Fibroblast of upper back skin (primary cell): Measurements from ENCODE around the gene SNF8.
"Not testable (repeated sequence)": the region's sequence is repeated elsewhere in the genome, so short reads cannot be mapped to it uniquely, and the experiment has no call there.

ENCODE experiments used
- DNase-seq: peaks from one replicate; pipeline ENCODE4 v3.0.0-alpha.2; 2013

SNF8 gene, protein sequence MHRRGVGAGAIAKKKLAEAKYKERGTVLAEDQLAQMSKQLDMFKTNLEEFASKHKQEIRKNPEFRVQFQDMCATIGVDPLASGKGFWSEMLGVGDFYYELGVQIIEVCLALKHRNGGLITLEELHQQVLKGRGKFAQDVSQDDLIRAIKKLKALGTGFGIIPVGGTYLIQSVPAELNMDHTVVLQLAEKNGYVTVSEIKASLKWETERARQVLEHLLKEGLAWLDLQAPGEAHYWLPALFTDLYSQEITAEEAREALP

DNA sequence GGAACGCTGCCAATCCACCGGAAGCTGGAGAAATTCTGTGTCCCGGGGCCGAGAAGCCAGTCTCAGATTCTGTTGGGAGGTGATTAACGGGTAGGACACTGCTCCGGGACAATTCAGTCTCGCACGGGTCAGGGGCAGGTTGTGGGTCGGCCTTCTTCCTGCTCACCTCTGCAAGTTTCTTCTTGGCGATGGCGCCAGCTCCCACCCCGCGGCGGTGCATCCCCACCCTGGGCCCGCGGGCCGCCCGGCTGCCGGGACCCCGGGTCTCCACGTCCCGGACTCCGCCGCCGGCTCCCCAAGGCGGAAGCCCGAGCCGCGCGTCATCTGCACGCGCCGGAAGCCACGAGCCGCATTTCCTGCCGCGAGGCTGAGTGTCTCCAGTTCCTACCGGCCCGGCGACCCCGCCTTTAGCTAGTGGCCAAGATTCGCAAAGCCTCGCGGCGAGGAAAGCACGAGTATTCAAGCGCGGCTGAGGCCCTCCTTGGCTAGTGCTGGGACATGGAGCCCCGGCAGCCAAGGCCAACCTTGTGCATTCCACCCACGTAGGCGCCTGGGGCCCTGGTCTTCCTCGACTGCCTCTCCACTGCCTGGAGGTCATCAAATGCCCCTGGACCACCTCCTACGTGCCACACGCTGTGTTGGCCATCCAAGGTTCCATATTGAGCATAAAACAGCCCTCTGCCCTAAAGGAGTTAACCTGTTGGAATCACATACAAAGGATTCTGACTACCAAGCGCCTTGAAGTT lies at the start of gene SNF8:
Gene SNF8, minus strand, starts transcription at position 328 of the 746 bp plus-strand sequence. Its CDS starts 108 bp downstream, at position 220.
- peak; percentile 90 for DNase-seq

DNA sequence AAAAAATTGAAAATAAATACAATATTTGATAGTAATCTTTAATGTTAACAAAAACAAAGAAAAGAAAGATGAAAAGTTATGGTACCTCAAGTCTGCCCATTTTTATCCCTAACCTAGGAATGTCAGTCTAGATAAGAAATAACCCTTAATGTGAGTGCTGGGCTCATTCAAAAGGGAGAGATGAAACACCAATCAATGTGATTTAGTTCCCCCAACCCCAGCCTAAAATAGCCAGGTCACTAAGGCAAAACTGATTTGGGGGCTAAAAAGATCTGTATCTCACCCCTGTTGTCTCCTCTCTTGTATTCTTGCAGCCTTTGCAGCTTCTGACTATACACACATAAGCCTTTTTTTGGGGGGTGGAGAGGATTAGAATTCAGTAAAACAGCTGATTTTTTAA lies 49.3 kb upstream of the SNF8 start:
- no peak for DNase-seq

DNA sequence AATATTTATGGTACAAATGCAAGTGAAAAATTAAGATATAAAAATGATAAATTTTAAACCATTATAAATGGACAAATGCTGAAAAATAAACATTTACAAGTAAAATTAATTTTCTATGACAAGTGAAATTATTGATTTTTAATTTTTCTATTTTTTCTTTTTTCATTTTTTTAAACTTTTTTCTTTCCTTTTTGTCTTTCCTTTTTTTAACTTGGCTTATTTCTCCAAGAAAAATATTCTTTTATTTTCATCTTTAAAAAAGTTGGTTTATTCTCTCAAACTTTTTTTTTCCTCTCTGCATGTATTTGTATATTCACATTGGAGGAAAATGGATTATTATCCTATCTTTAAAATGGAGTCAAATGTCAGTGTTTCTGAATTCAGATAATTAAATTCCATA lies 48.7 kb upstream of the SNF8 start:
- no peak for DNase-seq

DNA sequence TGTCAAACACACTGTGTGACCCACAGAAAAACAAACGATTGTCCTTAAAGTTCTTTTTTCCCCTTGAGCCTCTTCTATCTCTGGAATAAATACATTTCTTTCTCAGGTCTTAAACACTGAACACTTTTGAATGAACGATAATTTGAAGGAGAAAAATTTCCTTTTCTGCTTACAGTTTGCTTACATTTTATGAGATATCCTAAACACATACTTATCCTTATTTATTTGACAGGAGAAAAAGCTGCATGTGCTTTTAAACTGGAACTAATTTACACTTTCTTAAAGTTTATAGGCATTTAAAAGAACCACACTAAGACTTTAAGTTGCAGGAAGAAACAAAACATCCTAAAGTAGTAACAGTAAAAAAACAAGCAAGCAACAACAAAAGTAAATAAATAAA lies 47.8 kb upstream of the SNF8 start:
- no peak for DNase-seq

DNA sequence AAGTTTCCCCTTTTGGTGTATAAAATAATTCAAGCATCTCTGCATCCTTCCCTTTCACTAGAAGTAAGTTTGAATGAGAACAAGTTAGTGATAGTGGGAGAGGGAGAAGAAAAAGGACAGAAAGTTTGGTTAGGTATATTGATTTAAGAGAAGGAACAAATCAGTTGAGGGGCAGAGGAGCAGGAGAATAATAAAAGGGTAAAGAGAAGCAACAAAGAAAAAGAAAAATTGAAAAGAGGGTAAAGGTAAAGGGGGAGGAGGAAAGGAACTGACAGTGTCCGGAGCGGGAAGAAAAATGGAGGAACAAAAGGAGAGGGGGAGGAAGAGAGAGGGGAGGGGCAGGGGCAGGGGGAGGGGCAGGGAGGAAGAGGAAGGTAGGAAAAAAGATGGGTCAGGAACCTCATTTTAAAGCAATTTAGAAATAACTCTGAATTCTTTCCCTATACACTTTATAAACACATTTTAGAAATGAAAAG lies 46.3 kb upstream of the SNF8 start:
- no peak for DNase-seq

DNA sequence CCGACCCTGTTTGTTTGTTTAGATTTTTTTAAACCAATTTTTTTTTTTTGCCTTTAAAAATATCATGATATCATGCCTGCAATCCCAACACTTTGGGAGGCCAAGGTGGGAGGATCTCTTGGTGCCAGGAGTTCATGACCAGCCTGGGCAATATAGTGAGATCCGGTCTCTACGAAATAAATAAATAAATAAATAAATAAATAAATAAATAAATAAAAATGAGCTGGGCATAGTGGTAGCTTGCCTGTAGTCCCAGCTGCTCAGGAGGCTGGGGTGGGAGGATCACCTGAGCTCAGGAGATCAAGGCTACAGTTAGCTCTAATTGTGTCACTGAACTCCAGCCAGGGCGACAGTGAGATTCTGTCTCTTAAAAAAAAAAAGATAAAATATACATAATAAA lies 44.5 kb upstream of the SNF8 start:
- DNase-seq = no peak

DNA sequence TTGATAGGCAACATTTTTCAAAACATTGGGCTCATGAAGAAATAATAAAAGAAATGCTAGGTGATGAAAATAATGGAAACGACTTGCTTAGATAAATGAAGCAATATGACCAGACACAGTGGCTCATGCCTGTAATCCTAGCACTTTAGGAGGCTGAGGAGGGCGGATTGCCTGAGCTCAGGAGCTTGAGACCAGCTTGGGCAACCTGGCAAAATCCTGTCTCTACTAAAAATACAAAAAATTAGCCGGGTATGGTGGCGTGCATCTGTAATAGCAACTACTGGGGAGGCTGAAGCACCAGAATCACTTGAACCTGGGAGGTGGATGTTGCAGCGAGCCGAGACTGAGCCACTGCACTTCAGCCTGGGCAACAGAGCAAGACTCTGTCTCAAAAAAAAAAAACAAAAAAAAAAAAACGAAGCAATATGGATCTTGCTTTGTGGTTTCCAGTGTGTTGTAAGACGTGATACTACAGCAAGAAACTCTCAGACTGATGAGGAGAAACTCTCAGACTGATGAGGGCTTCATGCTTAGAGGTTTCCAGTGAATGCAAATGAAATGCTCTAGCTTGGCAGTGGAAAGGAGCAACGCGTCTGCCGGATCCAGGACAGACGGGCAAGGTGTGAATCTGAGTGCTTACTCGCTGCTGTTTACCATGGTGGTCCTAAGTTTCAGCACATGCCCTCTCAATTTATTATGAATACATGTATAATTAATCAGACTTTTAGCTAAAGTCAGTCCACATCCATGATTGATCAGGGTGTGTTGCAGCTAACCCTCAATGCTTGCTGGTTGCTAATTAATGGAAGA lies 41.0 kb upstream of the SNF8 start:
- DNase-seq = no peak

DNA sequence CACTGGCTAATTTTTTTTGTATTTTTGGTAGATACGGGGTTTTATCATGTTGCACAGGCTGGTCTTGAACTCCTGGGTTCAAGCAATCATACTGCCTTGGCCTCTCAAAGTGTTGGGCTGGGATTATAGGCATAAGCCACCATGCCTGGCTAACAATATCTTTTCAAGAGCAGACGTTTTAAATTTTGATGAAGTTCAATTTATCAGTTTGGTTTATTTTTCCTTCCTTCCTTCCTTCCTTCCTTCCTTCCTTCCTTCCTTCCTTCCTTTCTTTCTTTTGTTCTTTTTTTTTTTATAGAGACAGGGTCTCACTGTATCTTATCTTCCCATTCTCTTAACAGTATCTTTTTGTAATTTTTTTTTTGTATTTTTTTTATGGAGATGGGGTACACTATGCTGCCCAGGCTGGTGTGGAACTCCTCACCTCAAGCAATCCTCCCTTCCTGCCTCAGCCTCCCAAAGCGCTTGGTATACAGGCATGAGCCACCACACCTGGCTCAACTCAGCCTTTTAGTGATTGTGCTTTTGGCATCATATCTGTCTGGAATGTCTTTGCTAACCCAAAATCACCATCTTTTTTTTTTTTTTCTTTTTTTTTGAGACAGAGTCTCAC lies 37.4 kb upstream of the SNF8 start:
- no peak for DNase-seq

DNA sequence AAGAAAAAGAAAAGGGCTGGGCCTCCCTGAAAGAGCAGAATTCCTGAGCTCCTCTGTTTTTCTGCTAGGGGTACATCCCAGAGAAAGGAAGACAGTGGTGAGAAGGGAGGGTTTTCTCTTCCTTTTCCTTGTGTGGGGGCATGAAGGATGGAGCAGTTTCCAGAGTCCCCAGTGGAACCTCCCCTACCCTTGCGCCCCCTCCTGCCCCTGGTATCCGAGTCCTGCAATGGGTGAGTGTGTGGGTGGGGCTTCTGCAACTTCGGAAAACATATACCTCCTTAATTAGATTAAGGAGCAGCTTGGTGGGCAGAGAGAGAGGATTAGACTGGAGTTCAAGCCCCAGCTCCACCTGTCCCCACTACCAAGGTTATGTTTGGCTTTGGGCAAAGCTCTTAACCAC lies 29.2 kb upstream of the SNF8 start:
- DNase-seq = no peak

DNA sequence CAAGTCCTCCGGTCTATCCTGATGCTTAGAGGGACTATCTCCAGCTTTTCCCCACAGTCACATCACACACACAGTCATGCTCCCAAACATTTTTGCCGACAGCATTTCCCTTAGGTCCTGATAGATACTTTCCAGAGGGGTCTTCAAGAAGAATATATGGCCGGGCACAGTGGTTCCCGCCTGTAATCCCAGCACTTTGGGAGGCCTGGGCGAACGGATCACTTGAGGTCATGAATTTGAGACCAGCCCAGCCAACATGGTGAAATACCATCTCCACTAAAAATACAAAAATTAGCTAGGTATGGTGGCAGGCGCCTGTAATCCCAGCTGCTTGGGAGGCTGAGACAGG lies 28.1 kb upstream of the SNF8 start:
- DNase-seq = no peak

DNA sequence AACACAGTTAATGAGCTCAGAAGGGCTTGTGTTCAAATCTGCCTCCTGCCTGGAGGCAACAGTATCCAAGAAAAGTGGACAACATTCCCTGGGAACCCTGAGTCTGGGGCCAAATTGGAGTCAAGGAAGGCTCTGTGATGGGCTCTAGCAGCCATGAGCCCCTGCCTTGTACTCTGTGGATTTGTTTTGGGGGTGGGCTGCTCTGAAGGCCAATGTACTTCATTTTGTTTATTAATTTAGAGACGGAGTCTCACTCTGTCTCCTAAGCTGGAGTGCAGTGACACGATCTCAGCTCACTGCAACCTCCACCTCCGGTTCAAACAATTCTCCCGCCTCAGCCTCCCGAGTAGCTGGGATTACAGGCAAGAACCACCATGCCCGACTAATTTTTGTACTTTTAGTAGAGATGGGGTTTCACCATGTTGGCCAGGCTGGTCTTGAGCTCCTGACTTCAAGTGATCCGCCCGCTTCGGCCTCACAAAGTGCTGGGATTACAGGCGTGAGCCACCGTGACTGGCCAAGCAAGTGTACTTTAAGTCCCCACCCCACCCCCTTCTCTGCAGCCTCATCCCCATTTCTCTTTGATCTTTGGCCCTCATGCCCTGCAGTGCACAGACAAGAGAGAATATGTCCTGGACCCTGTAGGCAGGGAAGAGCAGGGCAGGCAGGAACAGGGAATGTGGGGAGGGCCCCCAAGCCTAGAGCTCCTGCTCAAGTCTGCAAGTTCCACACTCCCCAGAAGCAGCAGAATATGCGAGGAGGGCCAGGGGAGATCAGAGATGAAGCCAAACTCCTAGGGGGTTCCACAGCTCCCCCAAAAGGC lies 26.4 kb upstream of the SNF8 start:
- no peak for DNase-seq

DNA sequence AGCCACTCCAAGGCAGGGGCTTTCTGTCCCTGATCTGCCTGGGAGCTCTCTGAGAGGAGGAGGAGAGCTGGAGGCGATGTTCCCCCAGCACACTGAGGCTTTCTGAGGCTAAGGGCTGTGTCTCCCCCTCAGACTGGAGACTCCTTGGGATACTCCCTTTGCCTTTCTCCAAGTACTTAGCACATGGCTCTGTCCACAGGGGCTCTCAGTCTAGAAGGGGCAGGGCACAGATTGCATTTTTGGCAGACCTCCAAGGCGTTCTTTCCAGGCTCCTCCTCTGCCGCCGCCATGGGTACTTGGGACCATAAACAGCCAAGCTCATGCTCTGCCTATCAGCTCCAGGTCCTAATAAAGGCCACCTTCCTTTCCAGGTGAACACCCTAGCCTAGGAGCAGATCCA lies 25.6 kb upstream of the SNF8 start:
- DNase-seq = peak; percentile 41

DNA sequence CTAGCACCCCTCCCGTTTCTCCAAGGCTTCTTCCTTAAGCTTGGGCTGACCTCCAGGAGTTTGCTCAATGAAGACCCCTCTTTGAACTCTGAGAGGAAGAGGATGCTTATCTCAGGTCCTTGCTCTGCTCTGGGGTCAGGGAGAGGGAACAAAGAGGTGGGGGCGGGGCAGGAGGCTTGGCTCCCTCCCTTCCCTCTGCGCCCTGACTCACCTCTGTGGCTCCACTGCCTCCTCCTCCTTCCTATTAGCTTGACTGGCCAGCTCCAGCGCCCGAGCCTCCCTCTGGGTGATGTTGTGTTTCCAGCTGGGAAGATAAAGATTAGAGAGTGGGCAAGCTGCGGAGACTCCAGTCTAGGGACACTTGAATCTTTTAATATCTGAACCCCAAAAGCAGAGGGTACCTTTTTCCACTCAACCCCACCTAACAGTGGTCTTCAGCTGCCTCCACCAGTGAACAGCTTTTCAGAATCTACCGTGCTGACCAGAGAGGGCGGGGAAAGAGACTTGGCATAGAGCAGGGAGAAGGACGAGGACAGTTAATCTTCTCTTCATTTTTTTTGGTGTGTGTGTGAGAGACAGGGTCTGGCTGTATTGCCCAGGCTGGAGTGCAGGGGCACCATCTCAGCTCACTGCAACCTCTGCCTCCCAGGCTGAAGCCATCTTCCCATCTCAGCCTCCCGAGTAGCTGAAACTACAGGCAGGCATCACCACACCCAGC lies 17.0 kb upstream of the SNF8 start:
- DNase-seq = peak; percentile 72

DNA sequence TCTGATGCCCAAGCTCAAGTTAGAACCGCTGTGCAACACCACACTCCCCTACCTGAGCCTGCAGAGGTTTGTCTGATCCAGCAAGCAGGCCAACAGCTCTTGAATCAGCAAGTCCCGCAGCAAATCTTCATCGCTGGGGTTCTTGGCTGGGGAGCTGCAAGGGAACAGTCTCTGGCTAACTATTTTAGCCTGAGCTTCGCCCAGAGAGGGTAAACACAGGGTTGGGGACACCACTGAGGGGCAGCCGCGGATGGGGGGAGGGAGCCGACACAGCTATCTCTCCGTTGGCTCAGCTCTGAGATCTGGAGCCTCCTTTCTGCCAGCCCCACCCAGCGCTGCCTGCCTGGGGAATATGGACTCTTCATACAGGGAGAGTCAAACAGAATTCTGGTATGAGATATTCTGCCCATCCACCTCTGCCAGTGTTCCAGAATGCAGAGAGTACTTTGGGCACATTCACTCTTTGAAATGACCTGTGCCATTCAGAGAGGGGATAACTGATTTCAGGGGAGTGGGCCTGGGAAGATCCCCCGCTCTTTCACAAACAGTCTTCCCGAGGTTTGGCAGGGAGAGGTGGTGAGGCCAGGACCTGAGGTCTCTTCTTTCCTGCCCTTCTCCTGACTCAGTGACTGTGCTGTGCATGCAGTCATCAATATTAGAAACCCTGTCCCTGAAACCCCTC lies 16.3 kb upstream of the SNF8 start:
- DNase-seq = no peak

DNA sequence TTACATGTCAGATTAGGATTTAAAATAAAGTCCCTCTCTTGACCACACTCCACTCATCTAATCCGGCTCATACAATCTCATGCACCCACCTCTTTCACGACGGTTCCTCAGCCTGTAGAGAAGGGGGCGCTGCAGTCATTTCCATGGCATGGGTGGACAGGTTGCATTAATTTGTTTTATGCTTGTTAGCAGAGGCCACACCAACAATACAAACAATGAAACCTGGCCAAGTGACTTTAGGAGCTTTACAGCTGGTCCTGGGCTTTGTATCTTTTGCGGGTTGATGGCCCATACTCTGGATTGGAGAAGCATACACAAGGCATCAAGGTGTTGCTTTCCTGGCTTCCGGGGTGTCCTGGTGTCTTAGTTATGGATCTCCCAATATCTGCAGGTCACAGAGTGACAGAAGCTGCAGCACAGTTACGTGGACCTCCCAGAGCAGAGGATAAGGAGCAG lies 9.7 kb upstream of the SNF8 start:
- DNase-seq = peak; percentile 60

DNA sequence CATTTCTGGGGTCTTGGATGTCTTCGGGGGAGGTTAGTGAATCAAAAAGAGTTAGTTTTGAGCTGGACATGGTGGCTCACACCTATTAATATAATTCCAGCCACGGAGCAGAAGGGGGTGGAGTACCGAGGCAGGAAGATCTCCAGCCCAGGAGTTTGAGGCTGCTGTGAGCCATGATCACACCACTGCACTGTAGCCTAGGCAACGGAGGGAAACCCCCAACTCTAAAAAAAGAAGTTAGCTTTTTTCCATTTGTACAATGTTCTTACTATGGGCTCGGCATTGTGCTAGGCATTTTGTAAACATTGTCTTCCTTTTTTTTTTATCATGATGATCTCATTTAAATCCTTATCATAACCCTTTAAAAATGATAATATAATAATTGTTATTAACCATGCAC lies 8.3 kb upstream of the SNF8 start:
- no peak for DNase-seq

DNA sequence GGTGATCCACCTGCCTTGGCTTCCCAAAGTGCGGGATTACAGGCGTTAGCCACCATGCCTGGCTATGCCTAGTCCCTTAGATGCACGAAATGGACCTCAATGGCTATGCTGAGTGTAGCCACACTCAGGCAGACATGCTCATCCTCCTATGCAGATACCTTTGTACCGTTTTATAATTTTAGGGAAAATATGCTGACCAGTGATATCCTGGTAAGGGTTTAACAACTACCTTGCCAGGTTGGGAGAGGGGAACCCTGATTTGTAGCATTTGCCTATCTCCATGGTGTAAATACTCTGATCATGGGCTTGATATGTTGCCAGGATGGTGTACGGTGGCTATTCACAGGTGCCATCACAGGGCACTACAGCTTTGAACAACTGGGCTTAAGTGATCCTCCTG lies 6.9 kb upstream of the SNF8 start:
- DNase-seq = no peak

DNA sequence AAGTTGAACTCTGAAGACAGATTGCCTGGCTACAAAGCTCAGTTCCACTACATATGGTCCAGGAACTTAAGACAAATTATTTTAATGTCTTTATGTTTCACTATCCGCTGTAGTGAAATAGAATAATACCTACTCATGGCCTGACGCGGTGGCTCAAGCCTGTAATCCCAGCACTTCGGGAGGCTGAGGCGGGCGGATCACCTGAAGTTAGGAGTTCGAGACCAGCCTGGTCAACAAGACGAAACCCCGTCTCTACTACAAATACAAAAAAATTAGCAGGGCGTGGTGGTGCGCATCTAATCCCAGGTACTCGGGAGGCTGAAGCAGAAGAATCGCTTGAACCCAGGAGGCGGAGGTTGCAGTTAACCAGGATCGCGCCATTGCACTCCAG lies 614 bp upstream of the SNF8 start:
- DNase-seq = not testable (repeated sequence)

DNA sequence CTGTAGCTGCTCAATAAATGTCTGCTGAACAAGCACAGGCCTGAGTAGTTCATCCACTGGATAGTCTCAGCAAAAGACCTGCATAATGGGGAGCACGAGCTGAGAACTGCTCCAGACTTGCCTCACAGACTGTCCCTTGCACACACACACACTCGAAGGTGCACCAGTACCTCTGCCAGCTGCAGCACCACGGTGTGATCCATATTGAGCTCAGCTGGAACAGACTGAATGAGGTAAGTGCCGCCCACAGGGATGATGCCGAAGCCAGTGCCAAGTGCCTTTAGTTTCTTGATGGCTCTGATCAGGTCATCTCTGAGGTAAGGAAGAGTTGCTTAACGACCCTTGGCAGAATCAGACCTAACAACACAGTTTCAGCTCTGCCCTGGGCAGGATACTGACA lies 11.6 kb downstream of the SNF8 start:
- DNase-seq = no peak

DNA sequence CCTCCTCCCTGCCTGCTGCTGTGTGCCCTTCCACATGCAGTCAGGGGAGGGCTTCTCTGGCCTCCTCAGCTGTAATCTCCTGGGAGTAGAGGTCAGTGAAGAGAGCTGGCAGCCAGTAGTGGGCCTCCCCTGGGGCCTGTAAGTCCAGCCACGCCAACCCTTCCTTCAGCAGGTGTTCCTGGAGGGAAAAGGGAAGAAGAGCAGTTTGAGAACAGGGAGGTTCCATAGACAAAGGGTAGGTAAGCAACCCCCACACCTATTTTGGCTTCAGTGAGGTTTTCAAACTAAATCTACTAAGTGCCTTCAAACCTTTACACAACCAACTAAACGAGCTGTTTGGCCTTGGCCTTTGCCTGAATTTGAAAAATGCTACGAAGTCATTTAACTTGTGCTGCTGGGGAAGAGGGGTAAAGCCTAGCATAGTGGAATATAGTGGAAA lies 14.2 kb downstream of the SNF8 start:
- no peak for DNase-seq

DNA sequence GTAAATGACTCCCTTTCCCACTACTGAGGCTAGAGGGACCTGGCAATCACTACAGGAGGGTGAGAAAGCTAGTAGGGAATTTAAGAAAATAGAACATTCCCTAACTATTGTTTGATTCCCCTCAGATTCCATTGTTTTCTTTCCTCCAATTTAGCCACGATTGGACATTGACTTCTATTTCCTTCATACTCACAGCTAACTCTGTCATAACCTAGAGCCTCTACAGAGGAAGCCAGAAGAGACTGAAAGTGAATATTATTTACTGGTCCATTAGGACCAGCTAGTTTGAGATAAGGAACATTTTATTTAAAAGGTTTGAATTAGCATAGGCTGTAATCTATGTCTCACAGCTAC lies 14.9 kb downstream of the SNF8 start:
- DNase-seq = no peak
